EH (cell line): Measurements from ENCODE around the gene LPP.

ENCODE experiments used
- DNase-seq: peaks from one replicate; pipeline ENCODE4 v3.0.0-alpha.2; 2015; ENCODE audit warnings: low read depth

LPP gene

GRCh38 chr3:188253123-188253793, 99.3 kb downstream of the LPP start:
- no peak for DNase-seq

- no peak for DNase-seq
Observed at GRCh38 chr3:188253800-188254452, 100.0 kb downstream of the LPP start.

- DNase-seq: no peak
Observed at GRCh38 chr3:188254520-188255070, 100.6 kb downstream of the LPP start.

GRCh38 chr3:188255190-188255589, 101.2 kb downstream of the LPP start:
- DNase-seq: no peak

DNA sequence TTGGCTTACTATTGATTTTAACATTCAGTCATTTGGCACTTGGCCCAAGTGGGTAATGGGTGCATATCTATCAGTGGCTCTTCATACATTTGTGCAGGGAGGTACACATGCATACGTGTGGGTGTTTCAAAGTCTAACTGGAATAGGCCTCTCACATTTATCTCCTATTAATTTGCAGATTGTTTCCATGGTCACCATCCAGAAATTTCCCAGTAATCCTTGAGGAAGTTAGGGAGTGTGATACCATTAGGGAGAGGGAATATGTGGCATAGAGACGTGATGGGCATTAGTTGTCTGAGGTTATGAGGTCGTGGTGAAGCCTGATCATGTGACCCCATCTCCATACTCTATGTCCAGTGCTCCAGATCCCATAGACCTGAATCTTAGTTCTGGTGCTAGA, 102.8 kb downstream of the LPP start:
- DNase-seq: no peak

- DNase-seq: no peak
Observed at GRCh38 chr3:188257384-188258026, 103.5 kb downstream of the LPP start.

GRCh38 chr3:188259191-188259590, 105.2 kb downstream of the LPP start:
- no peak for DNase-seq

GRCh38 chr3:188259596-188259995, 105.6 kb downstream of the LPP start:
- DNase-seq: no peak

GRCh38 chr3:188261011-188261410, 107.1 kb downstream of the LPP start:
- peak; percentile 61 for DNase-seq

DNA sequence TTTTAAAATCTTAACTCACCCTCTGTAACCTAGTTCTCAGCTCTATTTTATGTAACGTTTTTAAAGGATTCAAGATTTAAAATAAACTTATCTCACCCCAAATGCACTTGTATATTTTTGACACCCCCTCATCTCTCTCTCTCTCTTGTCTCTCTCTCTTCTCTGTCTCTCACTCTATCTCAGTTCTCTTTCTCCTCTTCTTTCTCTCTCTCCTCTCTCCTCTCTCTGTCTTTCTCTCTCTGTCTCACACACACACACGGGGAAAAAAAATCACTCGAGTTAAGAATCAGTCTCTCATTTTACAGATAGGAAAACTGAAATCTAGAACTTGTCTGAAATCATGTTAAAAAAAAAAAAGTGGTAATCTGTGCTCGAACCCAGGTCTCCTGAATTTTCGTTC, 108.5 kb downstream of the LPP start:
- no peak for DNase-seq

DNA sequence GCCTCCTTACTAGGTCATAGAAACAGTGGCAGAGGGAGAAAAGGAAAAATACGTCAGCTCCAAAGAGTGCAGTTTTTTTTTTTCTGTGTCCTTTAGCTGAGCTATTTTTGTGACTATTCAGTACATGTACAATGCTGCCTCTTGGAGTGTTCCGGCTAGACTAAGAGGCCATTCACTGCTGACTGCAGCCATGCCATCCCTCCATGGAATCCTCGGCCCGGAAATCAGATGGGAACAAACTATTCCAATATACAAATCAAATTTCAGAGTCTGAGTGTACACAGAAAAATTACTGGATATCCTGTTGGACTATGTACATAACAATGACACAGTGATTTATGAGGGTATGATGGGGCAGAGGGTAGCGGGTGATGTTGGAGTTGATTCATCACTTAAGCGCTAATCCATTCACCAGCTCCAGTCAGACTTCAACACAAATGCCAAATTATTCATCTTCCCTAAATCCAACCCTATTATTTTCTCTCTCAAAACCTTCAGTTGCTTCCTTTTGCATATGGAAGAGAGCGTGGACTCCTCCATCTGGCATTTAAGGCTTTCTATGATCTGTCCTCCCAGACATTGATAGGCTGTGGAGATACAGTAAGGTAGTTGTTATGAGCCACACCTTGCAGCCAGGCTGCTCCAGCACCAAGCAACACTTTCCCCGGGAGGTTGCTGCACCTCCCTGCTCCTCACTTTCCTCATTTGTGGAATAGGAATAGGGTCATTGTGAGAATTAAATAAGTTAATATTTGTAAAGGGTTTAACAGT, 109.1 kb downstream of the LPP start:
- DNase-seq: peak; percentile 96

DNA sequence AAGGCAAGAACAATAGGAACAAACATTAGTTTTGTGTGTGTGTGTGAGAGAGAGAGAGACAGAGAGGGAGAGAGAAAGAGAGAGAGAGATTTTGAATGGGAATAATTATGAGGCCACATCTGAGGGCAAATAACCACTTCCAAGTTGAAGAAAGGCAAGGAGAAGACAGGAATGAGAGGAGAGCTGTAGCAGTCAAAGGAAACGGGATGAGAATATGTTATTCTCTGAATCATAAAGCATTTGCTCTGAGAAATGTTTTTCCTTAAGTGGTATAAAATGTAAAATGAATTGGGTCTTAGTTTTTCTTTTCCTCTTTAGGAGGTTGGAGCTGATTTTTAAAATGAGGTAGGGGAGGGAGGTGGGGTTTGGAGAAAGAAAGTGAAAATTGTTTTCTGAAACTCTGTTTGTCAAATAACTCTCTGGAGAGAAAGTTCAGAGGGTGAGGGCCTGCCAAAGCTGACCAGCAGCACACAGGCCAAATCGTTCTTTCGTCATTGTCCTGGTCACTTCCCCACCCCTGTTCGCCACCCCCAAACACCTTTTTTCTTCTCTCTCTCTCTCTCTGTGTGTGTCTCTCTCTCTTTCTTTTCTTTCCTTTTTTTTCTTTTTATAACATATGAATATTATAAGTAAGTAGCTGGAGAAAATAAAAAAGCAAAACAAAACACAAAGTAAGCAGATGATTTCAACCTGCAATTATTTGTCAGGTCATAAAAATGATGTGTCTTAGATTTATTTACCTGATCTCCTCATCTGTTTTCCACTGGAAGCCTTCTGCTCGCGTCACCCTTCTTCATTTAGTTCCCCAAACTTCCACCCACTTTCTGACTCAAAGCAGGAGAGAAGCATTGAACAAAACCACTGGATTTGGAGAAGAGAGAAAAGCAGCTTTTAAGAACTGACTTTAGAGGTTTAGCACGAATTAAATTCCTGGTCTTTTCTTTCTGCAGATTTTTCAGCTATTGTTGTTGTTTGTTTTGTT, 110.6 kb downstream of the LPP start:
- peak; percentile 71 for DNase-seq

GRCh38 chr3:188266562-188267274, 112.8 kb downstream of the LPP start:
- peak; percentile 98 for DNase-seq

DNA sequence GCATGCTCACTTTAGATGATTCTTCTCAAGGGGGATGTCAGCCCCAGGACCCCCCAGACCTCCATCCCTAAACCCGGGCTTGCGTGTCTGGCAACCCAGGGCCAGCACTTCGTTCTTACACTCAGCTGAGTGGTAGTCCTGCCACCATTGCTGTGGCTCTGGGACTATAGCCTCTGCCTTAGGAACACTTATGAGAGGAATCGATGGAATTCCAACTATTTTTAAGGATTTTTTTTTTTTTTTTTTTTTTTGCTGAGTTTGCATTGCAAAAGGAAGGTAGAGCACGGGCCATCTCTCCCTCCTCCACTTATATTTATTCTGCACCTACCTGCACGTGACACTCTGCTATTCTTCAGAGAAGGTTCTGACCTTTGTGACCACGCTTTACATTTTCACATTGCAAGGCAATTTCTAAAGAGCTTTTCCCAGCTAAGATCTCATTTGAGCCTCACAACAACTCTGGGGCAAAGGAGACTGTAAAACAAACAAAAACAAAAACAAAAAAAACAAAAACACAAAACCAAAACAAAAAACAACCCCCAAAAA, 113.9 kb downstream of the LPP start:
- peak; percentile 45 for DNase-seq

- DNase-seq: no peak
Observed at GRCh38 chr3:188268336-188268735, 114.4 kb downstream of the LPP start.

- no peak for DNase-seq
Observed at GRCh38 chr3:188269040-188269439, 115.1 kb downstream of the LPP start.

DNA sequence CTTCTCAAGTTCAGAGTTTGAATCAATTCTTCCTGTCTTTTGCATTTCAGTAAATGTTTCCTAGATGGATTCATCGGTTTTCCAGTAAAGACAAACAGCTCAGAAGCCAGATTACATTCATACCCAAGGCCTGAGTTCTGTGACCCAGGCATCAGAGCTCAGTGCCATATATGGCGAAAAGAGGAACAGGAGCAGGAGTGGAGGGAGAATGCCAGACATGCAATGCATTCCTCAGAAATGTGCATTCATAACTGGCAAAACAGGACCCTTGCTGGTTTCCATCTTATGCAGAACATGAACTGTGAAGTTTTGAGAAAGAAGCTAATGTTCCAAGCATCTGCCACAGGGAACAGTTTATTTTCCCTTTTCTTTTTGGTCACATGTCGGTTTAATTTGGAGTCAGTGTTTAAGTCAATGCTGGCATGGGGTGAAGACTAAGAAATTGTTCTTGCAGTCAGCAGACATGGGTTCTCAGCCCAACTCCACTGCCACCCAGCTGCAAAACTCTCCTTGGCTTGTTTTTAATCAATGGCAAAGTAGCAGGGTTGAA, 116.5 kb downstream of the LPP start:
- DNase-seq: peak; percentile 99

GRCh38 chr3:188271226-188271914, 117.4 kb downstream of the LPP start:
- peak; percentile 43 for DNase-seq
